Stimulated activated CD8-positive, alpha-beta memory T cell treated with anti-CD3 and anti-CD28 coated beads, Interleukin-7, amount 100 ng/mL, for 4 hours (primary cell): Measurements from ENCODE around the gene REEP5.
A peak's percentile ranks its signal among the peaks of the same experiment; 100 is the strongest.
"Not testable (repeated sequence)": the region's sequence is repeated elsewhere in the genome, so short reads cannot be mapped to it uniquely, and the experiment has no call there.

Source experiments
- DNase-seq, 2 donors: peaks; one replicate each; pipeline ENCODE4 v3.0.0-alpha.2; 2020; ENCODE audit warnings: low read depth in 2 of 2

Gene REEP5

GRCh38 chr5:112886975-112887374, 35.1 kb downstream of the REEP5 start:
- peak in 1 of 2 donors; percentile 15 for DNase-seq

GRCh38 chr5:112885001-112885400, 37.0 kb downstream of the REEP5 start:
- no peak for DNase-seq

- DNase-seq, result no peak
Measured at GRCh38 chr5:112883192-112883591, 38.8 kb downstream of the REEP5 start.

- DNase-seq, result no peak
Measured at GRCh38 chr5:112880219-112880964, 41.6 kb downstream of the REEP5 start.

- DNase-seq, result peak; percentile 36 to 58
Measured at GRCh38 chr5:112878760-112879159, 43.3 kb downstream of the REEP5 start.

GRCh38 chr5:112878101-112878500, 43.9 kb downstream of the REEP5 start:
- no peak for DNase-seq

- no peak for DNase-seq
Measured at GRCh38 chr5:112876362-112876761, 45.7 kb downstream of the REEP5 start.

GRCh38 chr5:112870966-112871365, 51.1 kb downstream of the REEP5 start:
- DNase-seq, result no peak

- DNase-seq, result no peak
Measured at GRCh38 chr5:112869948-112870347, 52.1 kb downstream of the REEP5 start.

- DNase-seq, result no peak
Measured at GRCh38 chr5:112867411-112867810, 54.6 kb downstream of the REEP5 start.

GRCh38 chr5:112866739-112867138, 55.3 kb downstream of the REEP5 start:
- DNase-seq, result no peak

GRCh38 chr5:112865128-112865527, 56.9 kb downstream of the REEP5 start:
- DNase-seq, result no peak

- no peak for DNase-seq
Measured at GRCh38 chr5:112863549-112863948, 58.5 kb downstream of the REEP5 start.

GRCh38 chr5:112862085-112862484, 59.9 kb downstream of the REEP5 start:
- DNase-seq, result no peak

GRCh38 chr5:112861638-112861985, 60.4 kb downstream of the REEP5 start:
- no peak for DNase-seq

- peak; percentile 84 to 85 for DNase-seq
Measured at GRCh38 chr5:112860929-112861637, 60.9 kb downstream of the REEP5 start, which contains the start of gene SRP19. TSS of gene SRP19 (plus strand) at chr5:112861287. CDS start at chr5:112861377, 90 bp downstream.

- DNase-seq, result not testable (repeated sequence)
Measured at GRCh38 chr5:112860571-112860928, 61.5 kb downstream of the REEP5 start.

GRCh38 chr5:112857866-112858265, 64.2 kb downstream of the REEP5 start:
- DNase-seq, result no peak

- DNase-seq, result no peak
Measured at GRCh38 chr5:112854651-112855050, 67.4 kb downstream of the REEP5 start.

GRCh38 chr5:112849912-112850311, 72.1 kb downstream of the REEP5 start:
- no peak for DNase-seq

- no peak for DNase-seq
Measured at GRCh38 chr5:112848116-112848811, 73.8 kb downstream of the REEP5 start.

GRCh38 chr5:112847306-112847705, 74.7 kb downstream of the REEP5 start:
- DNase-seq, result no peak

GRCh38 chr5:112846556-112846955, 75.5 kb downstream of the REEP5 start:
- no peak for DNase-seq
